ENCODE data around the gene FCGR1A. TPM values are rescaled to one million over a fixed set of nuclear protein-coding genes. Genes with fewer than 3 reads are reported as not detected.
"Not testable (repeated sequence)": the region's sequence is repeated elsewhere in the genome, so short reads cannot be mapped to it uniquely, and the experiment has no call there.

The FCGR1A gene
- polyA plus RNA-seq, 4 donors = 0.59 to 4.5 (median 1.9) TPM; not detected in 1

DNA sequence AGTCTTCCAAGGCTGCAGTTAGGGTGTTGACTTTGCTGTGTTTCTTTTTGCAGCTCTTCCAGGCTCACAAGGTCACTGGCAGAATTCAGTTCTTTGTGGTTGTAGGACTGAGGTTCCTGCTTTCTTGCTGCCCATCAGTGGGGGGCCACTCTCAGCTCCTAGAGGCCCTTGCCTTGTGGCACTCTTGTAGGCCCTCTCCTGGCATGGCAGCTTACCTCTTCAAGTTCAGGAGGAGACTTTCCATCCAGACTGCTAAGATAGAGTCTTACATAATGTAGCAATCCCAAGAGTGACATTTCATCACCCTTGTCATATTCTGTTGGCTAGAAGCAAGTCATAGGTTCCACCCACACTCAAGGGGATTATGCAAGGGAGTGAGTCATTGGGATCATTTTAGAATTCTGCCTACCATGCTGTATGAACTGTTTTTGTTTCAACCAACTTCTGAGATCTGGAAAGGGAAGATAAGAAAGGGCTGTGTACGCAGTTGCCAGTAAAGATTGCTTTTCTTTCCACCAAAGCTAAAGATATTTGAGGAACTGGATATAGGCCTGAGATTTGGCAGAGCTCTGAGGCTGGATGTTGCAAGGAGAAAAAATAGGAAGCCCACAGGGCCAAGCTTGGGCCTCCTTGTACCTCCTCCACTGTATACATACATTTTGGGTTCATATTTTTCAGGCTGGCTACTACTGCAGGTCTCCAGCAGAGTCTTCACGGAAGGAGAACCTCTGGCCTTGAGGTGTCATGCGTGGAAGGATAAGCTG lies 5.4 kb downstream of the FCGR1A start:
- H3K36me3 ChIP-seq (ENCODE audit: control insufficient read depth in 3 of 3, insufficient read depth in 2 of 3, low read depth in 1 of 3, low read length in 3 of 3); H3K4me1 ChIP-seq (ENCODE audit: control insufficient read depth in 3 of 3, insufficient read depth in 2 of 3, low read depth in 1 of 3, low read length in 2 of 3); H3K9me3 ChIP-seq (ENCODE audit: control insufficient read depth in 2 of 2, insufficient read depth in 1 of 2, low read depth in 1 of 2, low read length in 1 of 2); DNase-seq; FAIRE-seq; H3K4me3 ChIP-seq (ENCODE audit: low read depth in 1 of 3, low read length in 3 of 3); H3K27me3 ChIP-seq (ENCODE audit: control insufficient read depth in 3 of 3, insufficient read depth in 3 of 3, low read length in 3 of 3); H3K27ac ChIP-seq (ENCODE audit: low read depth in 1 of 3, low read length in 2 of 3): not testable (repeated sequence)
- 60 to 100% (median 87%) methylated on average over 1 to 3 of the region's 3 CpGs for WGBS, 3 donors

DNA sequence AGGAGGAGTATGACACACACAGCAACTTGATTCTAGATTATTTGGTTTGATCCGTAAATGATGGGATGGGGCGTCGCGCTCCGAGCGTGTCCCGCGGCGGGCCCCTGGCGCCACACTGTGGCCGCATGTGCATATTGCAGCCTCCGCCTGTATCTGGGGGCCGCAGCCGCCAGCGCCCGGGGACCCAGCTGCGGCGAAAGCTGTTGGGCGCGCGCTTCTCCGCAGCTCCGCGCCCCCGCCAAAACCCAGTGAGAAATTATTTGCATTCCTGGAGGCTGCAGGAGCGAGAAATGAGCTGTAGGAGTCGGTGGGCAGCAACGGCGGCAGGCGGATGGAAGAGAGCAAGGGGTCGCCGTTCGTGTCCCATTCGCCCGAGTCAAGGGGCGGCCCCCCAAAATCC lies 10.0 kb downstream of the FCGR1A start:
- DNase-seq = peak; percentile 15 to 56
- WGBS, 3 donors = 0 to 1% (median 1%) methylated on average over 14 to 31 of the region's 36 CpGs
- not testable (repeated sequence) for FAIRE-seq; H3K4me1 ChIP-seq (ENCODE audit: control insufficient read depth in 3 of 3, insufficient read depth in 2 of 3, low read depth in 1 of 3, low read length in 2 of 3); H3K9me3 ChIP-seq (ENCODE audit: control insufficient read depth in 2 of 2, insufficient read depth in 1 of 2, low read depth in 1 of 2, low read length in 1 of 2); H3K27me3 ChIP-seq (ENCODE audit: control insufficient read depth in 3 of 3, insufficient read depth in 3 of 3, low read length in 3 of 3); H3K36me3 ChIP-seq (ENCODE audit: control insufficient read depth in 3 of 3, insufficient read depth in 2 of 3, low read depth in 1 of 3, low read length in 3 of 3)
- H3K27ac ChIP-seq (ENCODE audit: low read depth in 1 of 3, low read length in 2 of 3) = peak overlapping the region; percentile 42 to 70 (median 48)
- peak overlapping the region in 2 of 3 donors; percentile 34 to 54 for H3K4me3 ChIP-seq (ENCODE audit: low read depth in 1 of 3, low read length in 3 of 3)

- FAIRE-seq; H3K27me3 ChIP-seq (ENCODE audit: control insufficient read depth in 3 of 3, insufficient read depth in 3 of 3, low read length in 3 of 3): not testable (repeated sequence)
- peak overlapping the region in 1 of 3 donors; percentile 42 for H3K27ac ChIP-seq (ENCODE audit: low read depth in 1 of 3, low read length in 2 of 3)
Measured at GRCh38 chr1:149792912-149793515, 10.5 kb downstream of the FCGR1A start.

GRCh38 chr1:149793885-149794284 lies 11.4 kb downstream of the FCGR1A start:
- FAIRE-seq = not testable (repeated sequence)
- peak overlapping the region in 1 of 3 donors; percentile 36 for H3K4me3 ChIP-seq (ENCODE audit: low read depth in 1 of 3, low read length in 3 of 3)

More at GRCh38 chr1:149792912-149793515, 10.5 kb downstream of the FCGR1A start:
- 1 to 3% (median 2%) methylated on average over 29 to 43 of the region's 52 CpGs for WGBS, 3 donors
- H3K4me1 ChIP-seq (ENCODE audit: control insufficient read depth in 3 of 3, insufficient read depth in 2 of 3, low read depth in 1 of 3, low read length in 2 of 3); H3K36me3 ChIP-seq (ENCODE audit: control insufficient read depth in 3 of 3, insufficient read depth in 2 of 3, low read depth in 1 of 3, low read length in 3 of 3); H3K9me3 ChIP-seq (ENCODE audit: control insufficient read depth in 2 of 2, insufficient read depth in 1 of 2, low read depth in 1 of 2, low read length in 1 of 2): not testable (repeated sequence)
- DNase-seq = peak; percentile 72 to 82
- H3K4me3 ChIP-seq (ENCODE audit: low read depth in 1 of 3, low read length in 3 of 3) = peak overlapping the region in 2 of 3 donors; percentile 36 to 54

GRCh38 chr1:149801628-149802027 lies 19.1 kb downstream of the FCGR1A start:
- WGBS, 3 donors = 64 to 84% (median 76%) methylated on average over 1 of the region's 3 CpGs
- H3K4me3 ChIP-seq (ENCODE audit: low read depth in 1 of 3, low read length in 3 of 3); H3K27ac ChIP-seq (ENCODE audit: low read depth in 1 of 3, low read length in 2 of 3); FAIRE-seq; DNase-seq; H3K36me3 ChIP-seq (ENCODE audit: control insufficient read depth in 3 of 3, insufficient read depth in 2 of 3, low read depth in 1 of 3, low read length in 3 of 3); H3K4me1 ChIP-seq (ENCODE audit: control insufficient read depth in 3 of 3, insufficient read depth in 2 of 3, low read depth in 1 of 3, low read length in 2 of 3); H3K27me3 ChIP-seq (ENCODE audit: control insufficient read depth in 3 of 3, insufficient read depth in 3 of 3, low read length in 3 of 3); H3K9me3 ChIP-seq (ENCODE audit: control insufficient read depth in 2 of 2, insufficient read depth in 1 of 2, low read depth in 1 of 2, low read length in 1 of 2): not testable (repeated sequence)

More at GRCh38 chr1:149793885-149794284, 11.4 kb downstream of the FCGR1A start:
- not testable (repeated sequence) for H3K4me1 ChIP-seq (ENCODE audit: control insufficient read depth in 3 of 3, insufficient read depth in 2 of 3, low read depth in 1 of 3, low read length in 2 of 3); H3K27ac ChIP-seq (ENCODE audit: low read depth in 1 of 3, low read length in 2 of 3); H3K9me3 ChIP-seq (ENCODE audit: control insufficient read depth in 2 of 2, insufficient read depth in 1 of 2, low read depth in 1 of 2, low read length in 1 of 2); H3K36me3 ChIP-seq (ENCODE audit: control insufficient read depth in 3 of 3, insufficient read depth in 2 of 3, low read depth in 1 of 3, low read length in 3 of 3); H3K27me3 ChIP-seq (ENCODE audit: control insufficient read depth in 3 of 3, insufficient read depth in 3 of 3, low read length in 3 of 3); DNase-seq
- WGBS, 3 donors = 18 to 67% (median 51%) methylated on average over 2 to 3 of the region's 5 CpGs

DNA sequence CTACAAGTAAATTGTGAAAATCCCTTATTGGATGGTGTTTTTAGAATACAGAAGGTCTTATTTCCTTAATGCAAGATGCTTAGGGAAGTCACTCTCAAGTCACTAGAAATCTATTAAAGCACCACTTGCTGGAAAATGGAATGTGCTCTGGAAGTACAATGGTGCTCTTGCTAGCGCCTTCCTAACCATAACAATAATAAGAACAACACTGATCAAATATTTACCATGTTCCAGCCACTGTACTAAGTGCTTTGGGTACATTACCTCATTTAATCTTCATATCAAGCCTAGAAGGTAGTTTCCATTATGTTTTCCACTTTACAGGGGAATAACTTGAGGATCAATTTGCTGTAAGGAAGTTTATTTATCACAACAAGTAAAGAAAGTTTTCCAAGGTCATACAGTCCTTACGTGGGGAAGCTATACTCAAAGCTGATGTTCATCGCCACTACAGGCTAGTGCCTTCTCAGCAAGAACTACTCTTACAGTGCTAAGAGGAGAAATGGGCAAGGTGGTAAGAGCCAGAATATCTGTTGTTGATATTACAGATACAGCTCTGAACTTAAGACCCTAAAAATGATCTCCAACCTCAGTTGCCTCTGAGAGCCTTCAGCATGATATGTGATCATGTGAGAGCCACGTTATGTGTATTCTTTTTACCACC lies 22.1 kb downstream of the FCGR1A start:
- no CpG with 5 or more reads among the region's 4 CpGs for WGBS, 3 donors
- DNase-seq = not testable (repeated sequence)

GRCh38 chr1:149810697-149811405 lies 28.4 kb downstream of the FCGR1A start:
- not testable (repeated sequence) for H3K27me3 ChIP-seq (ENCODE audit: control insufficient read depth in 3 of 3, insufficient read depth in 3 of 3, low read length in 3 of 3); H3K9me3 ChIP-seq (ENCODE audit: control insufficient read depth in 2 of 2, insufficient read depth in 1 of 2, low read depth in 1 of 2, low read length in 1 of 2); H3K36me3 ChIP-seq (ENCODE audit: control insufficient read depth in 3 of 3, insufficient read depth in 2 of 3, low read depth in 1 of 3, low read length in 3 of 3); H3K4me1 ChIP-seq (ENCODE audit: control insufficient read depth in 3 of 3, insufficient read depth in 2 of 3, low read depth in 1 of 3, low read length in 2 of 3); FAIRE-seq
- WGBS, 3 donors = 21 to 39% (median 29%) methylated on average over 6 to 7 of the region's 7 CpGs
- H3K27ac ChIP-seq (ENCODE audit: low read depth in 1 of 3, low read length in 2 of 3) = peak overlapping the region in 1 of 3 donors; percentile 16
- DNase-seq = peak; percentile 2 to 24
- H3K4me3 ChIP-seq (ENCODE audit: low read depth in 1 of 3, low read length in 3 of 3) = peak overlapping the region in 1 of 3 donors; percentile 45

More for the DNA sequence above, 22.1 kb downstream of the FCGR1A start:
- not testable (repeated sequence) for H3K27ac ChIP-seq (ENCODE audit: low read depth in 1 of 3, low read length in 2 of 3); H3K36me3 ChIP-seq (ENCODE audit: control insufficient read depth in 3 of 3, insufficient read depth in 2 of 3, low read depth in 1 of 3, low read length in 3 of 3); H3K4me3 ChIP-seq (ENCODE audit: low read depth in 1 of 3, low read length in 3 of 3); H3K9me3 ChIP-seq (ENCODE audit: control insufficient read depth in 2 of 2, insufficient read depth in 1 of 2, low read depth in 1 of 2, low read length in 1 of 2); FAIRE-seq; H3K4me1 ChIP-seq (ENCODE audit: control insufficient read depth in 3 of 3, insufficient read depth in 2 of 3, low read depth in 1 of 3, low read length in 2 of 3); H3K27me3 ChIP-seq (ENCODE audit: control insufficient read depth in 3 of 3, insufficient read depth in 3 of 3, low read length in 3 of 3)

DNA sequence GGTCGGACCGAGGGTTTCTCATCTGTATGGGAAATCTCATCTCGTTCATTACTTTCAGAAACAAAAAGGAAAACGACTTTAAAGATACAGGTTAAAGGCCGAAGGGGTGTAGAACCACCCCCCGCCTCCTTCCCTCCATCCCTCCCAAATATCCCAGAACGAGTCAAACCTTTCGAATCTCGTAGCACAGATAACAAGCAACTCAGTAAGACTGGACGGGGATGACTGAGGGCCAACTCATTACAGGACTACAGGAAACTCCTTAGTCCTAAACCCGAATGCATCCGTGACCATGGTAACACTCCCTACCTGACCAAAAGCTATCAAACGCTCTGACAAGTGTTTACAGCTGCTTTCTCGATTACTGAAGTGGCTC lies 29.0 kb downstream of the FCGR1A start:
- H3K27me3 ChIP-seq (ENCODE audit: control insufficient read depth in 3 of 3, insufficient read depth in 3 of 3, low read length in 3 of 3); H3K9me3 ChIP-seq (ENCODE audit: control insufficient read depth in 2 of 2, insufficient read depth in 1 of 2, low read depth in 1 of 2, low read length in 1 of 2); FAIRE-seq; H3K4me1 ChIP-seq (ENCODE audit: control insufficient read depth in 3 of 3, insufficient read depth in 2 of 3, low read depth in 1 of 3, low read length in 2 of 3); H3K36me3 ChIP-seq (ENCODE audit: control insufficient read depth in 3 of 3, insufficient read depth in 2 of 3, low read depth in 1 of 3, low read length in 3 of 3): not testable (repeated sequence)
- 1 to 9% (median 4%) methylated on average over 10 to 12 of the region's 14 CpGs for WGBS, 3 donors
- DNase-seq = peak; percentile 6 to 16
- Histone ChIP-seq H3K4me3 (ENCODE audit: low read depth in 1 of 3, low read length in 3 of 3) (peak overlapping the region in 1 of 3 donors; percentile 45), H3K27ac (ENCODE audit: low read depth in 1 of 3, low read length in 2 of 3) (peak overlapping the region in 2 of 3 donors; percentile 17 to 62)

Measured in small intestine (tissue), 7 donors.